ENCODE measurements around the gene THOP1.

Gene THOP1

GRCh38 chr19:2822846-2823245 lies 37.5 kb downstream of the THOP1 start:
- Histone ChIP-seq H3K14ac (ENCODE audit: low read length in 2 of 2) (no peak overlapping the region), H2BK5ac (ENCODE audit: low read depth, low read length, poor library complexity, severe bottlenecking) (no peak overlapping the region), H4K91ac (ENCODE audit: low read length) (no peak overlapping the region), H2BK120ac (ENCODE audit: low read depth, low read length) (no peak overlapping the region), H2AK5ac (ENCODE audit: low read length, severe bottlenecking) (no peak overlapping the region), H3K23ac (ENCODE audit: low read length in 2 of 2) (no peak overlapping the region), H3K4me3 (ENCODE audit: insufficient read depth in 1 of 2, low read depth in 1 of 2, low read length in 2 of 2) (no peak overlapping the region), H2BK12ac (ENCODE audit: low read length in 2 of 2) (no peak overlapping the region), H3K79me1 (replicated peaks; ENCODE audit: low read length, poor library complexity, severe bottlenecking) (peaks cover 18% of the 10 kb centered on the region), H3K9me3 (ENCODE audit: control insufficient read depth, low read length) (peaks cover 15% of the 10 kb centered on the region), H3K36me3 (ENCODE audit: control insufficient read depth in 1 of 2, insufficient read depth in 2 of 2, low read depth in 1 of 2, low read length in 2 of 2) (peaks cover 32 to 41% of the 10 kb centered on the region in 2 experiments), H4K8ac (ENCODE audit: low read length) (no peak overlapping the region), H3K18ac (ENCODE audit: low read depth in 1 of 2, low read length in 2 of 2) (no peak overlapping the region), H3K27me3 (ENCODE audit: control insufficient read depth in 1 of 2, insufficient read depth in 1 of 2, low read length in 2 of 2) (no peaks in the 10 kb centered on the region), H3K4me2 (ENCODE audit: low read length, poor library complexity, severe bottlenecking) (no peak overlapping the region), H3K9ac (ENCODE audit: low read length) (no peak overlapping the region), H3K4me1 (ENCODE audit: control insufficient read depth, insufficient read depth, low read depth, low read length) (peaks cover 13% of the 10 kb centered on the region), H3K27ac (ENCODE audit: low read length, poor library complexity, severe bottlenecking) (no peak overlapping the region), H2AFZ (ENCODE audit: low read depth, low read length) (no peak overlapping the region), H3K4ac (ENCODE audit: low read depth in 1 of 2, low read length in 2 of 2) (no peak overlapping the region), H2BK15ac (ENCODE audit: low read depth, poor library complexity, severe bottlenecking) (no peak overlapping the region)
- DNase-seq = no peak
- 97% methylated on average over 4 of the region's 5 CpGs for WGBS

GRCh38 chr19:2823646-2824045 lies 38.3 kb downstream of the THOP1 start:
- H3K27me3 ChIP-seq (ENCODE audit: control insufficient read depth in 1 of 2, insufficient read depth in 1 of 2, low read length in 2 of 2) = no peaks in the 10 kb centered on the region
- WGBS = 80% methylated on average over 9 of the region's 9 CpGs
- no peak overlapping the region for H2AFZ ChIP-seq (ENCODE audit: low read depth, low read length)
- no peak overlapping the region for H4K8ac ChIP-seq (ENCODE audit: low read length)
- H3K23ac ChIP-seq (ENCODE audit: low read length in 2 of 2) = no peak overlapping the region
- no peak overlapping the region for H2BK5ac ChIP-seq (ENCODE audit: low read depth, low read length, poor library complexity, severe bottlenecking)
- H2BK15ac ChIP-seq (ENCODE audit: low read depth, poor library complexity, severe bottlenecking) = no peak overlapping the region
- H3K4ac ChIP-seq (ENCODE audit: low read depth in 1 of 2, low read length in 2 of 2) = no peak overlapping the region
- peaks cover 23% of the 10 kb centered on the region for H3K9me3 ChIP-seq (ENCODE audit: control insufficient read depth, low read length)
- H3K14ac ChIP-seq (ENCODE audit: low read length in 2 of 2) = no peak overlapping the region
- peaks cover 37 to 49% of the 10 kb centered on the region in 2 experiments for H3K36me3 ChIP-seq (ENCODE audit: control insufficient read depth in 1 of 2, insufficient read depth in 2 of 2, low read depth in 1 of 2, low read length in 2 of 2)
- H2BK12ac ChIP-seq (ENCODE audit: low read length in 2 of 2) = no peak overlapping the region
- no peak overlapping the region for H3K4me3 ChIP-seq (ENCODE audit: insufficient read depth in 1 of 2, low read depth in 1 of 2, low read length in 2 of 2)
- peaks cover 13% of the 10 kb centered on the region for H3K4me1 ChIP-seq (ENCODE audit: control insufficient read depth, insufficient read depth, low read depth, low read length)
- peaks cover 18% of the 10 kb centered on the region for H3K79me1 ChIP-seq (replicated peaks; ENCODE audit: low read length, poor library complexity, severe bottlenecking)
- H2AK5ac ChIP-seq (ENCODE audit: low read length, severe bottlenecking) = no peak overlapping the region
- no peak overlapping the region for H4K91ac ChIP-seq (ENCODE audit: low read length)
- H2BK120ac ChIP-seq (ENCODE audit: low read depth, low read length) = no peak overlapping the region
- no peak for DNase-seq
- no peak overlapping the region for H3K27ac ChIP-seq (ENCODE audit: low read length, poor library complexity, severe bottlenecking)
- no peak overlapping the region for H3K9ac ChIP-seq (ENCODE audit: low read length)
- H3K18ac ChIP-seq (ENCODE audit: low read depth in 1 of 2, low read length in 2 of 2) = no peak overlapping the region
- no peak overlapping the region for H3K4me2 ChIP-seq (ENCODE audit: low read length, poor library complexity, severe bottlenecking)

GRCh38 chr19:2824129-2824528 lies 38.8 kb downstream of the THOP1 start:
- peaks cover 12% of the 10 kb centered on the region for H3K4me1 ChIP-seq (ENCODE audit: control insufficient read depth, insufficient read depth, low read depth, low read length)
- no peak overlapping the region for H3K4ac ChIP-seq (ENCODE audit: low read depth in 1 of 2, low read length in 2 of 2)
- no peak overlapping the region for H3K9ac ChIP-seq (ENCODE audit: low read length)
- no peak overlapping the region for H3K4me3 ChIP-seq (ENCODE audit: insufficient read depth in 1 of 2, low read depth in 1 of 2, low read length in 2 of 2)
- H3K9me3 ChIP-seq (ENCODE audit: control insufficient read depth, low read length) = peaks cover 24% of the 10 kb centered on the region
- H3K23ac ChIP-seq (ENCODE audit: low read length in 2 of 2) = no peak overlapping the region
- no peak overlapping the region for H4K91ac ChIP-seq (ENCODE audit: low read length)
- DNase-seq = no peak
- no peak overlapping the region for H3K14ac ChIP-seq (ENCODE audit: low read length in 2 of 2)
- 88% methylated on average over 8 of the region's 8 CpGs for WGBS
- no peak overlapping the region for H2AFZ ChIP-seq (ENCODE audit: low read depth, low read length)
- H4K8ac ChIP-seq (ENCODE audit: low read length) = no peak overlapping the region
- no peak overlapping the region for H2AK5ac ChIP-seq (ENCODE audit: low read length, severe bottlenecking)
- peaks cover 18% of the 10 kb centered on the region for H3K79me1 ChIP-seq (replicated peaks; ENCODE audit: low read length, poor library complexity, severe bottlenecking)
- no peak overlapping the region for H2BK15ac ChIP-seq (ENCODE audit: low read depth, poor library complexity, severe bottlenecking)
- no peak overlapping the region for H3K18ac ChIP-seq (ENCODE audit: low read depth in 1 of 2, low read length in 2 of 2)
- H3K27ac ChIP-seq (ENCODE audit: low read length, poor library complexity, severe bottlenecking) = no peak overlapping the region
- H3K27me3 ChIP-seq (ENCODE audit: control insufficient read depth in 1 of 2, insufficient read depth in 1 of 2, low read length in 2 of 2) = no peaks in the 10 kb centered on the region
- no peak overlapping the region for H2BK120ac ChIP-seq (ENCODE audit: low read depth, low read length)
- H3K36me3 ChIP-seq (ENCODE audit: control insufficient read depth in 1 of 2, insufficient read depth in 2 of 2, low read depth in 1 of 2, low read length in 2 of 2) = peaks cover 40 to 50% of the 10 kb centered on the region in 2 experiments
- no peak overlapping the region for H2BK5ac ChIP-seq (ENCODE audit: low read depth, low read length, poor library complexity, severe bottlenecking)
- H3K4me2 ChIP-seq (ENCODE audit: low read length, poor library complexity, severe bottlenecking) = no peak overlapping the region
- H2BK12ac ChIP-seq (ENCODE audit: low read length in 2 of 2) = no peak overlapping the region

GRCh38 chr19:2827022-2827421 lies 41.7 kb downstream of the THOP1 start:
- Histone ChIP-seq H3K14ac (ENCODE audit: low read length in 2 of 2) (no peak overlapping the region), H4K91ac (ENCODE audit: low read length) (no peak overlapping the region)

More at GRCh38 chr19:2827022-2827421, 41.7 kb downstream of the THOP1 start:
- no peak overlapping the region for H2BK120ac ChIP-seq (ENCODE audit: low read depth, low read length)
- no peak overlapping the region for H3K18ac ChIP-seq (ENCODE audit: low read depth in 1 of 2, low read length in 2 of 2)
- H3K4me1 ChIP-seq (ENCODE audit: control insufficient read depth, insufficient read depth, low read depth, low read length) = no peaks in the 10 kb centered on the region
- peaks cover 41% of the 10 kb centered on the region for H3K9me3 ChIP-seq (ENCODE audit: control insufficient read depth, low read length)
- no peak overlapping the region for H3K27ac ChIP-seq (ENCODE audit: low read length, poor library complexity, severe bottlenecking)
- no peak overlapping the region for H3K9ac ChIP-seq (ENCODE audit: low read length)
- H3K4me3 ChIP-seq (ENCODE audit: insufficient read depth in 1 of 2, low read depth in 1 of 2, low read length in 2 of 2) = no peak overlapping the region
- no peak overlapping the region for H3K4ac ChIP-seq (ENCODE audit: low read depth in 1 of 2, low read length in 2 of 2)
- H4K8ac ChIP-seq (ENCODE audit: low read length) = no peak overlapping the region
- H2BK12ac ChIP-seq (ENCODE audit: low read length in 2 of 2) = no peak overlapping the region
- no peak overlapping the region for H3K4me2 ChIP-seq (ENCODE audit: low read length, poor library complexity, severe bottlenecking)
- peaks cover 40 to 47% of the 10 kb centered on the region in 2 experiments for H3K36me3 ChIP-seq (ENCODE audit: control insufficient read depth in 1 of 2, insufficient read depth in 2 of 2, low read depth in 1 of 2, low read length in 2 of 2)
- H2AK5ac ChIP-seq (ENCODE audit: low read length, severe bottlenecking) = no peak overlapping the region
- H2BK15ac ChIP-seq (ENCODE audit: low read depth, poor library complexity, severe bottlenecking) = no peak overlapping the region
- no peak for DNase-seq
- no peak overlapping the region for H2BK5ac ChIP-seq (ENCODE audit: low read depth, low read length, poor library complexity, severe bottlenecking)
- H3K23ac ChIP-seq (ENCODE audit: low read length in 2 of 2) = no peak overlapping the region
- 94% methylated on average over 2 of the region's 2 CpGs for WGBS
- H3K79me1 ChIP-seq (replicated peaks; ENCODE audit: low read length, poor library complexity, severe bottlenecking) = peaks cover 5% of the 10 kb centered on the region
- H3K27me3 ChIP-seq (ENCODE audit: control insufficient read depth in 1 of 2, insufficient read depth in 1 of 2, low read length in 2 of 2) = no peaks in the 10 kb centered on the region
- H2AFZ ChIP-seq (ENCODE audit: low read depth, low read length) = no peak overlapping the region
